GM12874 (cell line): ENCODE results near the gene POU3F2.

Experiments used
- TF ChIP-seq, protein P1 (sequence below): IDR thresholded peaks from 2 replicates; pipeline ENCODE4 v1.5.1; 2011; ENCODE audit warnings: low read depth, mild to moderate bottlenecking, control low read depth, low read length, moderate library complexity; ENCODE audit not compliant: insufficient read depth

POU3F2 gene

DNA sequence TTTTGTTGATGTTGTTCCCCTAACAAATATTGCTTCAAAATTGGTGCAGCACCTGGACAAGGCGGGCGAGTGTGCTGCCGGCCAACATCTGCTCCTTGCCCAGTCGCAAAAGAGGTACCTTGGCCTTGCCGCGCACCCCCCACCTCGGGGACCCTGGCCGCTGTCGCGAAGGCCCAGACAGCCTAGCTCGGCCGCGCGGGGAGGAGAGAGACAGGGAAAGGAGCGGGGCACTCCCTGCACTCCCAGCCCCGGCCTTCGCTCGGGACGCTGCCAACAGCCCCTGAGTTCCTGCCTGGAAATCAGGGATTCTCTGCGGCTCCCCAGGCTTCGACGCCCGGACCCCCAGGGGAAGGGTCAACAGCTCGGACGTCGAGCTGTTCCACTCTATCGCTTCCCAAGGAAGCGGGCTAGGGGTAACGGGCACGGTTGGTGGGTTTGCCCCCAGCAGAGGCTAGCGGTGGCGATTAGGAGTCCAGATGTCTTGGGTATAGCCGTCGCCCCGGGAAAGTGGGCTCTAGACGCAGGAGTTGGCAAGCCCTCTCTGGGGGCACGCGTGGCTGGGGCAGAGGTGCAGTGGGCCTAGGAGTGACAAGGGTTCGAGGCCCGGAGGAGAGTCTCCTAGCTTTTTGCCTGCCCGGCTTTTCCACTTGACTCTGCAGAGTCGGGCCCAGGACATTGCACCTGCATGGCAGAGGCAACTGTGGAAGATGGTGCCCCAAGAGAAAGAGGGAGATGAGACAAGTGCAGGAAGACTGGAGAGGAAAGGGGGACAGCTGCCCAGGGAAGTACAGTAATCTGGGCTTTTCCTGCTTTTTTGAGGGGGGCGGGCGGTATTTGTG is 8.2 kb downstream of the POU3F2 start:
- TF ChIP-seq, protein P1, sequence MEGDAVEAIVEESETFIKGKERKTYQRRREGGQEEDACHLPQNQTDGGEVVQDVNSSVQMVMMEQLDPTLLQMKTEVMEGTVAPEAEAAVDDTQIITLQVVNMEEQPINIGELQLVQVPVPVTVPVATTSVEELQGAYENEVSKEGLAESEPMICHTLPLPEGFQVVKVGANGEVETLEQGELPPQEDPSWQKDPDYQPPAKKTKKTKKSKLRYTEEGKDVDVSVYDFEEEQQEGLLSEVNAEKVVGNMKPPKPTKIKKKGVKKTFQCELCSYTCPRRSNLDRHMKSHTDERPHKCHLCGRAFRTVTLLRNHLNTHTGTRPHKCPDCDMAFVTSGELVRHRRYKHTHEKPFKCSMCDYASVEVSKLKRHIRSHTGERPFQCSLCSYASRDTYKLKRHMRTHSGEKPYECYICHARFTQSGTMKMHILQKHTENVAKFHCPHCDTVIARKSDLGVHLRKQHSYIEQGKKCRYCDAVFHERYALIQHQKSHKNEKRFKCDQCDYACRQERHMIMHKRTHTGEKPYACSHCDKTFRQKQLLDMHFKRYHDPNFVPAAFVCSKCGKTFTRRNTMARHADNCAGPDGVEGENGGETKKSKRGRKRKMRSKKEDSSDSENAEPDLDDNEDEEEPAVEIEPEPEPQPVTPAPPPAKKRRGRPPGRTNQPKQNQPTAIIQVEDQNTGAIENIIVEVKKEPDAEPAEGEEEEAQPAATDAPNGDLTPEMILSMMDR, result no peak

- TF ChIP-seq, protein P1, result no peak
These were observed 9.2 kb downstream of the POU3F2 start for GRCh38 chr6:98843271-98844243.

DNA sequence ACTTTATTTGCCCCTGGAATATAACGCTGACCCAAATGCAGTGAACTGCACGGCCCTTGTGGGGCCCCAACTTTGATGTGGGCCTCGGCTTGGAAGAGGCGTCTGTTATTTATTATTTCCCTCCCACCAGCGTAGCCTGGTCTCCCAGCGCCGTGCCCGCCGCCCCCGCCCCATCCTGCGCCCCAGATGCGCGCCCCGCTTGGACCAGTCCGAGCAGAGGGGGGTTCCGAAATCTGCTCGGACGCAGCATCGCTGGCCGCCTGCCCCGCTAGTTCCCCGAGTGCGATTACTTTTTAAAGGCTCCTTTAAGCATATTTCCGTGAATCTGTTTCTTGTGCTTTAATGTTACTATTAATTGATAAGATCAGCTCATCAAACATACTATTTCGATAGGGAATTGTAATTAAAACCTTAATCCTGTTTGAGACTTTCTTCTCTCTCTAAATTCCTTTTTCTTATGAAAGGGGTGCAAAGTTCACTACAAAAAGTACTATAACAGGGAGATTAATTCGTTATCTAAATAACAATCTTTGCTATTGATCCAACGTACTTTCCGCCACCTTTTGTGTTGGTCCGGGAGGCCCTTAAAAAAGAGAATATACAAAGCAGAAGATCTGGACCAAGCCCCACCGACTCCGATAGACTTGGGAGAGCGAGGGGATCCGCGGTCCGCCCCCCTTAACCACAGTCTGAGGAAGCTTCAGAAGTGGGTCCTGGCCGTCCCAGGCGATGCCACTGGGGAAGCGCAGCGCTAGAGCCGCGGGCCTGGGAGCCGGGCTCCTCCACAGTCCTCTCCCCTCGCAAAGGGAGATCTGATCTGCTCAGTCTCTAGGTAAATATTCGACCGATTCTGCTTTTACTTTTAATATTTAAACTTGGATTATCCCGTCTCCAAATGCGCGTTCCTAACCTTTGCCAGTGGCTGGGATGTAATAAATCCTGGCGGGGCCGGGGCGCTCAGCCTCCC is 10.2 kb downstream of the POU3F2 start:
- TF ChIP-seq, protein P1, result no peak

DNA sequence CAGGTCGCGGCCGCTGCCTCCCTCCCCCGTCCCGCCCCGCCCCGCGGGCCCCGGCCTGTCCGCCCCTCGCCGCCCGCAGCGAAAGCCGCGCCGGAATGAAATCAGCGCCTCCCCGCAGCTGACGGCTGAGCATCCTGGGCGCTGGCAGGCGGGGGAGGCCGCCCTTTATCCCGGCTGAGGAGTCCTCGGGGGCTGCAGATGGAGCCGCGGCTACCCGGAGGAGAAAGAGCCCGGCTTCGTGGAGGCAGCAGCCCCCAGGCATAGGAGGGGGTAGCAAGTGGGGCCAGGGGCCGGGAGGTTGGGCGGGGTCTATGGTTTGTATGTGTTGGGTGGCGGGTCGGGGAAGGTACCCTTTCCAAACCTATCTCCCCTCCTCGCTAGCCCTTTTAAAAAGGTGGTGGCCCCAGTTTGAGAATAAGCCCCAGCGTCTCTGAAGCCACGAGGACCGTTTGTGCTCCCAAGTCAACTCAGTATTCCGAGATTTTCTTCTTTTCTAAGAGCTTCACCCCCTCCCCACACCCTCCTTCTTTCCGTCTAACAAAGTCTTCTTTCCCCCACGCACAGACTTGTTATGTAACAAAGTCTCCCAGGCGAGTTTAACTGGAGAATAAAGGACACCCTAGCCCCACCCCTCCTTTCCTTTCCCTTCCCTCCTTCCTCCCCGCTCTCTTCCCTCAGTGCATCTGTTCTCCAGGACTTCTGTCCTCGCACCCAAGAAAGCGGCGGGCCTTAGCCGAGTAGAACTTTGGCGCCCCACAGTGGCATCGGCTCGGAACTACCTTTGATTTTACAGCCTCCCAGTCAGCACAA is 11.0 kb downstream of the POU3F2 start:
- TF ChIP-seq, protein P1, result peak; percentile 85

DNA sequence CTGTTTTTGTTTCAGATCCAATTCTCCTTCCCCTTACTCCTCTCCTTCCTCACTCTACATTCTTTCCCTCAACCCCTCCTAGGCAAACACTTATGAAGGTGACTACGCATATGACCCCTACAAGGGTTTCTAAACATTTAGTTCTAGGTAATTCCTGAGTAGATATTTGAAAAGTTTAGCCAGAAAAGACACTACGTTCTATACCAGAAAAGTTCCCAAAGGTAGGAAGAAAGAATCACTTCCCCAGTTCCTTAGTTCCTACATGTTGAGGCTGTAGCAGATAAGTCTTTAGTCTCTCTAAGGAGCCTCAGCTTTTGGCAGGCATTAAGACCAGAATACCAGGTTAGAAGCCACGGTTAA is 11.6 kb downstream of the POU3F2 start:
- TF ChIP-seq, protein P1, result no peak

- TF ChIP-seq, protein P1, result no peak
These were observed 13.0 kb downstream of the POU3F2 start for GRCh38 chr6:98847416-98847778.
